Activated CD4-positive, alpha-beta T cell treated with anti-CD3 and anti-CD28 coated beads, Interleukin-2, amount 50 U/mL, for 24 hours (primary cell): ENCODE measurements around the gene KSR1.
A peak's percentile ranks its signal among the peaks of the same experiment; 100 is the strongest.

ENCODE experiments used
- DNase-seq, 2 donors: peaks; one replicate each; pipeline ENCODE4 v3.0.0-alpha.2; 2020; ENCODE audit warnings: low read depth in 1 of 2, low spot score in 1 of 2

Gene KSR1

GRCh38 chr17:27581016-27581415 lies 124.8 kb downstream of the KSR1 start:
- DNase-seq = no peak

- no peak for DNase-seq
Measured at GRCh38 chr17:27582696-27583095, 126.4 kb downstream of the KSR1 start.

DNA sequence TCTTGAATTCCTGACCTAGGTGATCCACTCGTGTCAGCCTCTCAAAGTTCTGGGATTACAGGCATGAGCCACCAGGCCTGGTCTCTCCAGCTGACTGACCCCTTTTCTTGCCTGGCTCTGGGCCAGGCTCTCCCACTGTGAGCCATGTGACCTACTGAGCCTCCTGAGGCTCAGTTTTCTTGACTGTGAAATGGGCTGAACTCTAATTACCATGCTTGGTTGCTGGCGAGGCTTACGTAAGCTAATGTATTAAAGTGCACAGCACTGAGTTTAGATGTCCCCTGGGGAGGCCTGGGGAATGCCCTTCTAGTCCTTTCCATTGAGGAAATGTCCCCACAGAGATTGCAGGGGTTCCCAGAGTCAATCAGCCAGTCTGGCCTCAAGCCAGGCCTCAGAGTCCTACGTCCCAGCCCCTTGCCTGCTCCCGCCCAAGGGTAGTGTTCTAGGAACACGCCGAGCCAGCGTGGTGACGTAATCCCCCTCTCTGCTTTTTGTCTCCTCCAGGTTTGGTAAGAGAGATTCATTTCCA lies 129.0 kb downstream of the KSR1 start:
- no peak for DNase-seq

- DNase-seq = no peak
Measured at GRCh38 chr17:27585792-27586191, 129.5 kb downstream of the KSR1 start.

DNA sequence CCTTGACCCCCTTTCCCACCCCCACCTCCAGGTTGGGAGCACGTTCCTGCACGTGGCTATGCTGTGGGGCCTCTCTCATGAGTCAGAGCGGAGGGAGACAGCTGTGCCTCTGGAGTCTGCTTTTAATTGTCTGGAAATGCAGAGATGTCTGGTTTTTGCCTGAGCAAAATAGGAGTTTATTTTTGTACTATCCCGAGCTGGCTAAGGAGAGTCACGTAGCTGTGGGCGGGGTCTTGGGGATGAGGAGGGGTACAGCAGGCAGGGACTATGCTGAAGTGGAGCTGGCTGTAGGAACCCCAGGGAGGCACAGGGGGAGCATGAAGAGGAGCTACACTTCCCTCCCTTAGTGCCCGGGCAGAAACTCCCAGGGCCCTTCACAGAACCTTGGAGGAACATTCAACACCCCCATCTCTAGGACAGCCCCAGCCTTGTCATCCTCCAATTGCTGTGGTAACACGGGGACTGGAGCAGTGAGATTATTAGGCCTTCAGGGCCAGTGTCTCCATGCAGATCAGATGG lies 130.0 kb downstream of the KSR1 start:
- no peak for DNase-seq

- no peak for DNase-seq
Measured at GRCh38 chr17:27588354-27588753, 132.1 kb downstream of the KSR1 start.

DNA sequence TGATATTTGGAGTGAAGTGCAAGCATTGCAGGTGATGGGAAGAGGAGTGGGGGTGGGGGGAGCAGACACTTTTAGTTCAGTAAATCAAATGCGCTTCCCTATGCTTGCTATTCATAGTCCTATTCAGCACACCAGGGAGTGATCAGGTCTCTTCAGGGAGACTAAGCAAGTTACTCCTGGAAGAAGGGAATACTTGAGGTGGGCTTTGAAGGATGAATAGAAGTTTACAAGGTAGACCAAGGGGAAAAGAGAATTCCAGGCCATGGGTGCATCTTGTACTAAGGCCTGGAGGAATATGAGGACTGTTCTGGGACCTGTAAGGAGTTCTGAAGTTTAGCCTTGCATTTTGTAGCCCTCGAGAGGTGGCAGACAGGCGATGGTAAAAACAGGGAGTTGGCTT lies 134.6 kb downstream of the KSR1 start:
- no peak for DNase-seq

GRCh38 chr17:27591986-27592385 lies 135.7 kb downstream of the KSR1 start:
- DNase-seq = no peak

DNA sequence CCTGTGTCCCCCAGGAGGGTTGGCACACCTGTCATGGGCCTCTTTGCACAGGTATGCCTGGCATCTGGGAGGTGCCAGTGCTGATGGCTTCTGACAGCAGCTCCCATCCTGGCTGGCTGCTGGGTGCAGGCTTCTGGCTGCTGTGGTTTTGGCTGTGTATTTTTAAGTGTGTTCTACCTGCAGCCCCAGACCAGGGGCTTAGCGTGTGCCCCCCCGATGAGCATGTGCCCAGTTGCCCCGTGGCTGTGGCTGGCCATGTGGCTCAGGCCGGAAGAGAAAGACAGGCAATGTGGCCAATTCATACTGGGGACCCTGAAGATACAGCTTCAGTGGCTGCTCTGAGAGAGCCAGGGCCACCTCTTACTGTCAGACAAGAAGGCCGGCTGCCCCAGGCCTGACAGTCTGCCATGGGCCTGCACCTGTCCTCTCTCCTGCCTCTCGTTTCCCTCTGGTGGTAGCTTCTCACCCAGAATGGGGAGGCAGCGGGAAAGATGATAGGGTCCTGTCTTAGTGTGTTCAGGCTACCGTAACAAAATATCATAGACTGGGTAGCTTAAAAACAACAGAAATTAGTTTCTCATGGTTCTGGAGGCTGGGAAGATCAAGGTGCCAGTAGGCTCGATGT lies 137.1 kb downstream of the KSR1 start:
- no peak for DNase-seq

GRCh38 chr17:27593857-27594255 lies 137.6 kb downstream of the KSR1 start:
- no peak for DNase-seq

DNA sequence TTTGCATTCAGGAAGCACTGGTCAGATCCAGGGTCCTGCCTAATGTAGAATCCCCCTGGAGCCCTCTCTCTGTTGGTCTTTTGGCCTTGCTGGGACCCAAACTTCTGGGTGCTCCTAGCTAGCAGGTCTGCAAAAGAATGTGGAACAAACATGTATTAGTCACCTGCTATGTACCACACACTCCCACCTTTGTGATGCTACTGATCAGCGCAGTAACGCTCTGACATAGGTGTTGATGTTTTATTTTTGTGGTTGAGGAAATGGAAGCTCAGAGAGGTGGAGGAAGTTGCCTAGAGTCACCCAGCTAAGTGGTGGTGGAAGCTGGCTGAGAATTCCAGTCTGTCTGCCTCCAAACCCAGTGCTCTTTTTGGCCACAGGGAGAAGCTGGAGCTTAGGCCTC lies 139.0 kb downstream of the KSR1 start:
- no peak for DNase-seq

DNA sequence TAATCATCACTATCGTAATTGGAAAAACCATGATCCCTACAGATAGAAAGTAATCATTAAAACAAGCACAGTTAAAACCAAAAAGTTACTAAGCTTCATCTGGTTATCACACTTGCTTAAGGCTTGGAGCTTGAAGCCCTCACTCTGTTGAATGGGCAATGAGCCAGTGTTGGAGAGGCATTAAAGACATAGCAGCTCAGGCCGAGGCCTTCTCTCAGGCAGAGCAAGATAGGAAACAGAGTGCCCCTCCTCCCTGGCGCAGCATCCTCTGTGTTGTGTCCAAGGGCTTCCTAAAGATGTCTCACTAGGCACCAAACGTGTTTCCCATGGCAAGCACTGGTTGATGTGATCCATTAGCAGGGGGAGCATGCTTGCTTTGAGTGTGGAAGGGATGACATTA lies 139.8 kb downstream of the KSR1 start:
- no peak for DNase-seq

- no peak for DNase-seq
Measured at GRCh38 chr17:27596566-27597187, 140.4 kb downstream of the KSR1 start.

- no peak for DNase-seq
Measured at GRCh38 chr17:27597188-27597580, 140.9 kb downstream of the KSR1 start.

DNA sequence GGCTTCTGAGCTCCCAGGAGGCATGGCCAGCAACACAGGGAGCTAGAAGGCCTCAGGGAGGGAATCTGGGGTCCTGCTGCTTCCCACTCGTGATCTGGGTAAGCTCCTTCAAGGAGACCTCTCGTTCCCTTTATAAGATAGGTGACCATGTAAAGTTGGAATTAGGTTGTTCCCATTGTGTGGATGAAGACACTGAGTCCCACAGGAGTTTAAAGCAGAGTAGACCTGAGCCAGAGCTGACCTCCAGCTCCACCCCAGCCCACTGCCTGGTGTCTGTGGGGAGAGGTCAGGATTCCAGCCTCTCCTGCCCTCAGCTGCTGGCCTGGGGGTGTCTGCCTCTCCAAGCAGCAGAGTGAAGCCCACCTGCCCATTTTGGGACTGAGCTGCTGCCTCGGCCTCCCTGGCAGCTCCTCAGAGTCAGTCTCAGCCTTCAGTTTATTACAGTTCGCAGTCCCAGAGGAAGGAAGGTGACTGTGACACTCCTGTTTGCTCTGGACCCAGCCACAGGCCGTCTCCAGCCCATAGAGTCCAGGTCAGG lies 141.6 kb downstream of the KSR1 start:
- DNase-seq = no peak

DNA sequence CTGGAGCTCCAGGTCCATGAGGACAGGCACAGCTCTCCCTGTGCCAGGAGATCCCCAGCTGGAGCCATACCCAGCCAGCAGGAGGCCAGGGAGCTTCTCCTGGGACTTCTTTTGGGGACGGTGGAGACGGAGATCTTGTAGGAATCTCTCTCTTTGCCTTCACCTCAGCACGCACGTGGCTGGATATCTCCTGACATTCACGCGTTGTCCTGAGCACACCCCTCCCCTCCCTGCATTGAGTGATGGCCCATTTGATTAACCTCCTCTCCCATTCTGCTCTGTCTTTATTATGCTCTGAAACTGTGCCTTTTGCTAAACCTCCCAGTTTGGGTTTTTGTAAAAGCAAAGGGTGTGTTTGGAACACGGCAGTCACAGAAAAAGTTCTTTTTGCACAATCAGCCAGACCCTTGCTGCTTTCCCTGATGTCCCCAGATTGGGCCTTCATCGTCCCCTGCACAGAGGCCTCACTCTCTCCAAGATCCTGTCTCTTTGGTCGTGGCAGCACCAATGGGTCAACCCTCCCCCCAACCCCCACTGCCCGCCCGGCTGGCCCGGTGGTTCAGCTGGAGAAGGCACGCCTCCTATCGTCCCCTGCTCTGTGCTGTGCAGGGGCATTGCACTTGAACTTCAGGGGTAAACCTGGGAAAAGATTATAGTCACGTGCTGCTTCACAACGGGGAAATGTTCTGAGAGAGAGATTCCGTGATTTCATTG lies 142.2 kb downstream of the KSR1 start:
- DNase-seq = no peak

DNA sequence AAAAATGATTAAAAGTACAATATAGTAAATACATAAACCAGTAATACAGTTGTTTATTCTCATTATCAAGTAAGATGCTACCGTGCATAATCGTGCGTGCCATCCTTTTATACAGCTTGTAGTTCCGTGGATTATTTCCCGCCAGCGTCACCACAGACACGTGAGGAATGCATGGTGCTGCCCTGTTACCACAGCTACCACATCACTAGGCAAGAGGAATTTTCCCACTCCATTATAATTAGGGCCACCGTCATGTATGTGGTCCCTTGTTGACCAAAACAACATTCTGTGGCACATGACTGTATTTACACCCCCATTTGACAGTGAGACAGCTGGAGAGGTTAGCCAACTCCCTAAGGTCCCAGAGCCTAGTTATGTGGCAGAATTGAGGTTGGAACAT lies 144.2 kb downstream of the KSR1 start:
- no peak for DNase-seq

DNA sequence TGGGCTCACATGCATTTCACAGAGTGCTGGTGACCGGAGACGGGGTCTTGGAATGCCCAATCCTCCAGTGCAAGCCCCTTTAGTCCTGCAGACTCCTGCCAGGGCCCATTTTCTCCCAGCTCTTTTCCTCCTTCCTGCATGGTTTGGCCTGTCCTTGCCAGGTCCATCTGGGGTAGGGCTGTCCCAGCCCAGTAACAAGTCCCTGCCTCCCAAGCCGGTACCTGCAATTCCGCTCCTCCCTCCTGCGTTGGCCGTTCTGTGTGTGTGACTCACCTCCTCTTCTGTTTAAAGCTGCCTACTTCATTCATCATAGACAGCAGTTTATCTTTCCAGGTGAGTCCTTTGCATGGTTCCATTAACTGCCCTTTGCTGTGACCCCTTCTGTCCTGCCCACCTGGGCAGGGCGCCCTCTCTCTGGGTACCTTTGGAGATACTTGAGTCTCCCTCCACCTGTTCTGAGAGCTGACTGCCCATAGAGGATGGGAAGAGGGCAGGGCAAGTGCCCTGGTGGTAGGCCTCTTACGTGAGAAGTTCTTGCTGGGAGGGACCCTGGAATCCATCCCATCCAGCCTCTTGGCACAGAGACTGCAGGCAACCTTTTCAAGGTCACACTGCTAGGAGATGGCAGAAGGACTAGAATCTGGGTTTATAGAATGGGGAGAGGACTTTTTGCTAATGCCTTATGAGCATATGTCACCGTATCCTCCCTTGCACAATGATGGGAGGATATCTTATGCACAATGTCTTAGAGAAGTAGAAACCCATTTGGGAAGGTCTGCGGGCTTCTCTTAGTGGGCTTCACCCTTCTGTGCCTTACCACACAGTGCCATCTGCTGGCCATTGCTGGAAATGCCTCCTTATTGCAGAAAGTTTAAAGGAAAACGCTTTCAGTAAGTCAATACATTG lies 145.1 kb downstream of the KSR1 start:
- peak; percentile 75 to 77 for DNase-seq

GRCh38 chr17:27601975-27602302 lies 145.7 kb downstream of the KSR1 start:
- no peak for DNase-seq

DNA sequence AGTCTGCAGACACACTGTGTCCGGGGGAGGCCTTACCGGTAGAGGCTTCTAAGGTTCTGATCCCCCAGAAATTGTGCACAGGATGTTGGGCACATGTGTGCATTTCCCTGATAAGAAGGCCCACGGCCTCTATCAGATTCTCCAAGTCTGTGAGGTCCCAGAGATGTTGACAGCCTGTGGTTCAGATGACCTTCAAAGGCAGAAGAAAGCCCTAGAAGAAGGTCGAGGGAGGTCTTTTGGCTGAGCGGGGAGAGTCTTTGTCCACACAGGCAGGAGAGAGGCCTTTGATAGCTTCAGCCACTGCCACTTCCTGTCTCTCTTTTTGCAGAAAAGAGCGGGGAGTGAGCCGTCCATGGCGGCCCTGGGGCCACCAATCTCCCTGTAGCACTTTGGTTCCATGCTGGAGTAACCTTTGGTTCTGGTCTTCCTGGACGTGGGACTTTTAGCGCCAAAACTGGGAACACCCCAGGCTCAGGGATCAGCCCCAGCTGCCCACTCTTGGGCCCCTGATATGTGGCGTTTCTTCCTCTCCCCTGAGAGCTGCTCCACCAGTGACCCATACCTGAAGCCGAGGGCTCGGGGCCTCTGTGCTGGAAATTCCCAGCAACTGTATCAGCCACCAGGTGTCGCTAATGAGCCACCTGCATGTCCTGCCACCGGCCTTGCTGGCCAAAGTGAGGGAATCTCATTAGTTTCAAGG lies 146.6 kb downstream of the KSR1 start:
- peak; percentile 54 to 62 for DNase-seq
